COLO829 (cell line): ENCODE data around the gene TAS2R20.

Source experiments
- DNase-seq: peaks from one replicate; pipeline ENCODE4 v3.0.0; 2012; ENCODE audit warnings: low spot score

The TAS2R20 gene

GRCh38 chr12:10959804-10960203 is 38.3 kb downstream of the TAS2R20 start:
- DNase-seq, result no peak

DNA sequence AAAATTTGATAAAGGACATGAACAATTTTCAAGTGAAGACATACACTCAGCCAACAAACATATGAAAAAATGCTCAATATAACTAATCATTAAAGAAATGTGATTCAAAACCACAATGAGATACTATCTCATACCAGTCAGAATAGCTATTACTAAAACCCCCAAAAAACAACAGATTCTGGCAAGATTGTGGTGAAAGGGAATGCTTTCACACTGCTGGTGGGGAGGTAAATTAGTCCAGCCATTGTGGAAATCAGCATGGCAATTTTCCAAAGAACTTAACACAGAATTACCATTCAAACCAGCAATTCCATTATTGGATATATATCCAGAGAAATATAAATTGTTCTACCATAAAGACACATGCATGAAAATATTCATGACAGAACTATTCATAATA is 40.4 kb downstream of the TAS2R20 start:
- DNase-seq, result no peak

DNA sequence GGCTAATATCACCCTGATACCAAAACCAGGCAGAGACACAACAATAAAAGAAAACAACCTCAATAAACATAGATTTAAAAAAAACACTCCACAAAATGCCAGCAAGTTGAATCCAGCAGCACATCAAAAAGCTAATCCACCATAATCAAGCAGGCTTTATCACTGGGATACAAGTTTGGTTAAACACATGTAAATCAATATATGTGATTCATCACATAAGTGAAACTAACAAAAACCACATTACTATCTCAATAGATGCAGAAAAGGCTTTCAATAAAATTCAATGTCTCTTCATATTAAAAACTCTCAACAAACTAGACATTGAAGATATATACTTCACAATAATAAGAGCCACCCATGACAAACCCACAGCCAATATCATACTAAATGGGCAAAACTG is 42.0 kb downstream of the TAS2R20 start:
- DNase-seq, result no peak

DNA sequence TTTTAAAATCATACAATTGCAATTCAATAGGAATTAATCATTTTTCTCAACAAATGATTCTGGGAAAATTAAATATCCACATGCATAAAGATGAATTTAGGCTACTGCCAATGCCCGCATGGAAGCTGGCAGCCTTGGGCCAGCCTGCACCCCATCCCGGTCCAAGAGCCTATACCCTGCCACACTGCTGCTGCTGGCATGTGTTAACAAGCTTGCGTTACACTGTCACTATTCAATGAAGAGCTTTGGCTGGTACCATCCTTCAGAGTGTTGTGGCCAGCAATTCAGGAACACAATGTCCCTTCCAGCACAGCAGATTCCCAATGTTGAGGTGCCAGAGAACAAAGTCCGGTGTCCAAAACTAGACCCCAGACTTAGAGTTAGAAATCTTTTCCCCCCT is 45.5 kb downstream of the TAS2R20 start:
- no peak for DNase-seq
